Erythroblast (primary cell): ENCODE results near the gene SMIM20.

Experiments used
- GATA1 ChIP-seq: IDR thresholded peaks from 2 replicates; pipeline ENCODE4 v1.6.1; 2011; ENCODE audit warnings: low read depth, mild to moderate bottlenecking, control low read depth, low read length, moderate library complexity
- POLR2A ChIP-seq: IDR thresholded peaks from 2 replicates; pipeline ENCODE4 v1.6.1; 2011; ENCODE audit warnings: mild to moderate bottlenecking, low read length

GRCh38 chr4:25949173-25949748, 35.2 kb downstream of the SMIM20 start:
- no peak for TF ChIP-seq POLR2A
- TF ChIP-seq GATA1 = no peak
